SK-MEL-5 (cell line): ENCODE measurements around the gene RNF130. TPM values are rescaled to one million over a fixed set of nuclear protein-coding genes. Genes with fewer than 3 reads are reported as not detected.
A peak's percentile ranks its signal among the peaks of the same experiment; 100 is the strongest.

Experiments
- DNase-seq: peaks from one replicate; pipeline ENCODE4 v3.0.0-alpha.2; 2016; ENCODE audit warnings: low read depth, low spot score
- in situ Hi-C: cut with HindIII; loops from 2 replicates; pipeline ENCODE4 v1.10.0; 2016; ENCODE audit warnings: low sequenced_read_pairs, high pct_unique_total_duplicates, low pct_unique_long_range_greater_than_20kb
- total RNA-seq: library from RNA; depleted of rRNA; stranded (reverse); fragments of >200 nt; shearing (Covaris generic); gene quantifications from 2 replicates; pipeline ENCODE4 v1.2.3, GENCODE V29; 2014

RNF130 gene
- total RNA-seq, 1 experiment from 2014 or later = 106 TPM

- DNase-seq = no peak
- in situ Hi-C loops = no loop called here
Observed at GRCh38 chr5:180074462-180074861, 2.9 kb upstream of the RNF130 start.

- in situ Hi-C loops = no loop called here
Observed at GRCh38 chr5:180072556-180072955, 997 bp upstream of the RNF130 start.

GRCh38 chr5:180072256-180072548, 643 bp upstream of the RNF130 start:
- in situ Hi-C loops = no loop called here
- no peak for DNase-seq

More at GRCh38 chr5:180072556-180072955, 997 bp upstream of the RNF130 start:
- no peak for DNase-seq

DNA sequence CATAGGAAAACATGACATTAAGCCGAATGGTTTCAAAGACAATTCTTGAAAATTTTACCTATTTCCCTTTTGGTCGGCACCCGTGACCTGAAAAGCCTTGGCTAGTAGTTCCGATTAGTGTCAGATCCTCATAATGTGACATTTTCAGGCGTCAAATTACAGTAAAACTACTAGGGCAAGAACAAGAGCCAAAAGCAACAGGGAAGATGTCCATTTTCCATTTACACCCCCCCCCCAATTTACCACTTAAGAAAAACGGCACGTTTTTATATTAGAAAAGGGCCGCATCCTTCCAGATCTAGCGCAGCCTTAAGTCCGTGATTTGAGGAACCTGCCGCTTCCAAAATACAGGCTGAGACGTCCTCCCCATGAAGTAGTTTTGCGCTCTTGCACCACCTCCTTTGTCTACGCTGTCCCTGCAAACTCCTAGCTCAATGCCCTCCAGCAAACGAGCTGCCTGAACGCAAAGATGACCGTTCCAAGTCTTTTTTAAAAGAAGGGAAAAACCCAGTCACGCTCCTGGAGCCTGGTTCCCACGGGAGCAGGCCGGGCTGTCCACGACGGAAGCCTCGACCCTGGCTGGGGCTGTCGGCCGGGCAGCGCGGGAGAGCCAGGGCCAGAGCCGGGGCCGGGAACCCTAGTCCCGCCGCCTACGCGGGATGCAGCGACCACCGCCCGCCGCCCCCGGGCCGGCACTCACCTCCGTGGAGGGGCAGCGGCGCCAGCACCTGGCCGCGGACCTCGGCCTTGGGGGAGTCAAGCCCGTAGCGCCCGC, 616 bp downstream of the RNF130 start:
- peak; percentile 28 for DNase-seq
- in situ Hi-C loops = no loop called here

- DNase-seq = peak; percentile 71
- in situ Hi-C loops = no loop called here
Observed at GRCh38 chr5:180069589-180070247, 1.8 kb downstream of the RNF130 start.

GRCh38 chr5:180068519-180069090, 3.0 kb downstream of the RNF130 start:
- no peak for DNase-seq
- in situ Hi-C loops = no loop called here

DNA sequence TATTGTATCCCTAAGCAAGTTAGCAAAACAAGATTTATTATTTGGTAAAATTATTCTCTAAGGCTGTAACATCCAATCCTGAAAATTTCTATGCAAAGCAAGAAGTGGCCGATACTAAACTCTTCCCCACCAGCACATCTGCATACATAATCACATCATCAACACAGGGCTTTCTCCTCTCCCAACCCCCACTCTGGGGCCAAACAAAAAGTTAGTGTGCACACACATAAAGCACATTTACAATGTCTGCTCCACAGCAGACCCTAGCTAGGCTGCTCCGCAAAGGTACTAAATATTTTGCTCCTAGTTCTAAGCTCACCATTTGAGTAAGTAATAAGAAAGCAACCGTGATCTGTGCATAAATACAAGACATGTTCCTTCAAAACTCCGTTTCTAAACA, 3.6 kb downstream of the RNF130 start:
- DNase-seq = peak; percentile 46
- in situ Hi-C loops = no loop called here

DNA sequence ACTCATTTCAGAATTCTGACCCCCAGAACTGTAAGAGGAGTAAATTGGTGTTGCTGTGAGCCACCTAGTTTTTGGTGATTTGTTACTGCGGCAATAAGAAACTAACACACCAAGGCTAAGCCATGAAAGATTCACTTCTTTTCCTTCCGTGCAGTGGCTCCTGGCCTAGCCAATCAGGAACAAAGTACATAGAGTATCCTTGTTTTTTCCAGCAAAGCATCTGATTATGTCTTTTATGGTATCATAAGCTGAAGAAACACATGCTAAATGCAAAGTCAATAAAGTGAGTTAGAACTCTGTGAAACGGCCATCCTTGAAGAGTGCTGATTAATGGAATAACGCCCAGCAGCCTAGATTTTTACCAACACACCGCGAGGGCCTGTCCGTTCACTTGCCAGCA, 11.4 kb downstream of the RNF130 start:
- in situ Hi-C loops = no loop called here

GRCh38 chr5:180059326-180059725, 12.2 kb downstream of the RNF130 start:
- DNase-seq = no peak
- in situ Hi-C loops = no loop called here

More for the DNA sequence above, 11.4 kb downstream of the RNF130 start:
- no peak for DNase-seq

DNA sequence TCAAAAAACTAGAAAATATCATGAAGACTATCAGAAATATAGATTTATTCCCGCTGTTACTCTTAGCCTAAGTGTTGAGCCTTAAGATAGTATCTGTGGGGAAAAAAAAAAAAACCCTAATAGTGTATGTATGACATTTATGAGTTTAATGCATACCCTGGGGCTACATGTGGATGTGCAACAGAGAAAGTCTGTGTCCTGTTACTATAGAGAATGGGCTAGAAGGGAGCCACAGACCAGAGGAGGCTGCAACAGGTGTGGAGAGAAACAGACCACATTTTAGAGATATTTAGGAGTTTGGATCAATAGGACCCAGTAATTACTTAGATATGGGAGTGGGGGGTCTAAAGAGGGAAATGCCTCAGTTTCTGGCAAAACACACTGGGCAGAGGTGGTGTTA, 15.4 kb downstream of the RNF130 start:
- in situ Hi-C loops = no loop called here
- peak; percentile 63 for DNase-seq

GRCh38 chr5:180054226-180054625, 17.3 kb downstream of the RNF130 start:
- DNase-seq = no peak

GRCh38 chr5:180053061-180053602, 18.4 kb downstream of the RNF130 start:
- DNase-seq = no peak
- in situ Hi-C loops = no loop called here

More at GRCh38 chr5:180054226-180054625, 17.3 kb downstream of the RNF130 start:
- in situ Hi-C loops = no loop called here

GRCh38 chr5:180052211-180052818, 19.2 kb downstream of the RNF130 start:
- in situ Hi-C loops = no loop called here

GRCh38 chr5:180050121-180050940, 21.2 kb downstream of the RNF130 start:
- in situ Hi-C loops = no loop called here
- DNase-seq = no peak

More at GRCh38 chr5:180052211-180052818, 19.2 kb downstream of the RNF130 start:
- DNase-seq = no peak

DNA sequence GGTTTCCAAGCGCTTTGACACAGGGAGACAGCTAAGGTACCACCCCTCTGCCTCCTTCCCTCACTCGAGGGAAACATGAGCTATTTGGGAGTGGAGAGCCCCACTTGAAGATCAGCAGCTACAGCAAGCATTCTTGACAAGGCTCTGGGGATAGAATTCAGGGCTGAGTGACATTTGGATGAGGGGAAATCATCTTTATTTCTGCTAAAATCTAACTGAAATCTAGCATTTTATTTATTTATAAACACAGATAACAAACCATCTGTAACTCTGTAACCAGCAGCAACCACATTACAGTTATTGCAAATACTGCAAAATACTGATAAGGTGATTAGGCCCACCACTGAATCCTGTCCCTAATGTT, 22.4 kb downstream of the RNF130 start:
- no peak for DNase-seq
- in situ Hi-C loops = no loop called here

DNA sequence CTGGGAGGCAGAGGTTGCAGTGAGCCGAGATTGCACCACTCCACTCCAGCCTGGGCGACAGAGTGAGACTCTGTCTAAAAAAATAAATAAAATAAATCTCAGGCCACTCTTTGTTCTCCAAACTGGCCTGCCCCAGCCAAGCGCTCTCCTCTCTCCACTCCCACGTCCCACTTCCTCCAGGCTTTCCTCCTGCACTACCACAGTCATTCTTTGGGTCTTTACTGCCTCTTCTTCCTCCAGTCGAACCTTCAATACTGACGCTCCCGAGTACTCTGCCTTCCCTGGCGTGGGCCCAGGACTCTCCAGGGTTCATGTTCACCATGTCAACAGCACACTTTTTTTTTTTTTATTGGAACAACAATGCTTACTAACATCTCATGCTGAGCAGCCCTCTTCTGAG, 23.9 kb downstream of the RNF130 start:
- in situ Hi-C loops = no loop called here

GRCh38 chr5:180046656-180047055, 24.9 kb downstream of the RNF130 start:
- no peak for DNase-seq
- in situ Hi-C loops = no loop called here

More for the DNA sequence above, 23.9 kb downstream of the RNF130 start:
- DNase-seq = no peak
